Body of pancreas (tissue), 4 donors: ENCODE data around the gene CCDC85C.

Experiments
- CTCF ChIP-seq, 7 experiments: fragments of 450-650 bp in 4 of 7; fragments of 200-600 bp in 3 of 7; sonication (generic) in 3 of 7; IDR thresholded peaks; one replicate each; pipeline ENCODE4 v1.5.1; 2016 to 2019; ENCODE audit warnings: antibody characterized with exemption in 7 of 7
- POLR2A ChIP-seq, 3 donors: fragments of 450-650 bp; IDR thresholded peaks; one replicate each; pipeline ENCODE4 v1.6.1; 2016; ENCODE audit warnings: antibody characterized with exemption in 3 of 3, mild to moderate bottlenecking in 2 of 3

- TF ChIP-seq CTCF (IDR thresholded peaks at IDR 0.05) (peak in 3 of 7 experiments; percentile 9 to 20 (median 17)), POLR2A (IDR thresholded peaks at IDR 0.05) (no peak)
These were observed 74.1 kb downstream of the CCDC85C start for GRCh38 chr14:99529899-99530298.
